Fibroblast of lung (primary cell): ENCODE results near the gene METTL21C.

Experiments
- EZH2 ChIP-seq: IDR thresholded peaks from 2 replicates; pipeline ENCODE4 v1.5.1; 2012; ENCODE audit warnings: low read length, control low read depth, mild to moderate bottlenecking; ENCODE audit errors: missing control alignments
- TF ChIP-seq, protein P1 (sequence below), 2 donors: IDR thresholded peaks in 1 of 2; conservative IDR thresholded peaks in 1 of 2; 1 replicate in 1 of 2; 2 replicates in 1 of 2; pipeline ENCODE4 v1.5.1; 2011 to 2012; ENCODE audit warnings: low read length in 2 of 2, control low read depth in 1 of 2, inconsistent platforms in 1 of 2, low read depth in 1 of 2, mild to moderate bottlenecking in 1 of 2

GRCh38 chr13:102699504-102699903 lies 4.7 kb upstream of the METTL21C start:
- TF ChIP-seq, protein P1, sequence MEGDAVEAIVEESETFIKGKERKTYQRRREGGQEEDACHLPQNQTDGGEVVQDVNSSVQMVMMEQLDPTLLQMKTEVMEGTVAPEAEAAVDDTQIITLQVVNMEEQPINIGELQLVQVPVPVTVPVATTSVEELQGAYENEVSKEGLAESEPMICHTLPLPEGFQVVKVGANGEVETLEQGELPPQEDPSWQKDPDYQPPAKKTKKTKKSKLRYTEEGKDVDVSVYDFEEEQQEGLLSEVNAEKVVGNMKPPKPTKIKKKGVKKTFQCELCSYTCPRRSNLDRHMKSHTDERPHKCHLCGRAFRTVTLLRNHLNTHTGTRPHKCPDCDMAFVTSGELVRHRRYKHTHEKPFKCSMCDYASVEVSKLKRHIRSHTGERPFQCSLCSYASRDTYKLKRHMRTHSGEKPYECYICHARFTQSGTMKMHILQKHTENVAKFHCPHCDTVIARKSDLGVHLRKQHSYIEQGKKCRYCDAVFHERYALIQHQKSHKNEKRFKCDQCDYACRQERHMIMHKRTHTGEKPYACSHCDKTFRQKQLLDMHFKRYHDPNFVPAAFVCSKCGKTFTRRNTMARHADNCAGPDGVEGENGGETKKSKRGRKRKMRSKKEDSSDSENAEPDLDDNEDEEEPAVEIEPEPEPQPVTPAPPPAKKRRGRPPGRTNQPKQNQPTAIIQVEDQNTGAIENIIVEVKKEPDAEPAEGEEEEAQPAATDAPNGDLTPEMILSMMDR (conservative IDR thresholded peaks at IDR 0.05 in 1 of 2, IDR thresholded peaks at IDR 0.05 in 1 of 2; ENCODE audit: low read depth in 1 of 2, low read length in 2 of 2): no peak
- no peak for TF ChIP-seq EZH2
